PC-9 (cell line): Measurements from ENCODE around the gene LGR6.
A peak's percentile ranks its signal among the peaks of the same experiment; 100 is the strongest.

Experiments used
- EZH2 ChIP-seq: fragments of 200-600 bp; sonication (generic); IDR thresholded peaks from 2 replicates; pipeline ENCODE4 v1.8.0; 2017; ENCODE audit warnings: antibody characterized with exemption, low read depth
- TF ChIP-seq, protein P1 (sequence below): fragments of 200-600 bp; sonication (generic); conservative IDR thresholded peaks from 2 replicates; pipeline ENCODE4 v1.6.1; 2017; ENCODE audit warnings: mixed run types, antibody characterized with exemption, mild to moderate bottlenecking, moderate library complexity

DNA sequence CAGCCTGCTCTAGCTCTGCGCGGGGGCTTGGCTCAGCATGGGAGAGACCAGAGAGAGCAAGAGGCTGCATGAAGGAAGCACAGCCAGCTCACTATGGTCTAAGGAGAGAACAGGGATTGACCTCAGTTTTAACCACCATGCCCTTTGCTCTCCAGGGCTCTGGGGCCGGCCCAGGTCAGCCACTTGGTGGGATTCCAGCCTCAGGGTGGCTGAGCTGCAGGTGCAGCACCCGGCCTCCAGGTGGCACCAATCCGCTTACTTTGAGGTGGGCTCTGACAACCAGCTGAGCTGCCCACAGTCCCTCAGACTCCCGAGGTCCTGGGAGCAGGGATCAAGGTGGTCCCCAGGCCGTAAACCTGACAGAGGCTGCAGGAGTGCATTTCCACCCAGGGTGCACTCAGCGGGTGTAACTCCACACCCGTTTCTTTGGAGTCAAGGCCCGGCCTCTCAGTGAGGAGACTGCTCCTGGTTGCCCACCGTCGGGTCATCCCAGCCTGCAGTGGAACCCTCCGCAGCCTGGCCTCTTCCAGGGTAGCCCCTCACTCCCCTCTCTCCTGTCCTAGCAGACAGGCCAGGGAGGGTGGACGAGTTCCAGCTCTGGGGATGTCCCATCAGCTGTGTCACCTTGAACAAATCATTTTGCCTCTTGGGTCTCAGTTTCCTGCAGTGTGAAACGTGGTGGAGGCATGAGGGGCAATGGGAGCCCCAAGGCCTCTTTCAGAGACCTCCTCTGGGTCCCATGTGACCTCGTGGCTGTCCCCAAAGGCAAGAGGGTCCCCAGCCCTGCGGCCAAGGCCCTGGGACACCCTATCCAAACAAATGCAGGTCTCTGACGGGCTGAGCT lies 607 bp upstream of the LGR6 start:
- TF ChIP-seq, protein P1, sequence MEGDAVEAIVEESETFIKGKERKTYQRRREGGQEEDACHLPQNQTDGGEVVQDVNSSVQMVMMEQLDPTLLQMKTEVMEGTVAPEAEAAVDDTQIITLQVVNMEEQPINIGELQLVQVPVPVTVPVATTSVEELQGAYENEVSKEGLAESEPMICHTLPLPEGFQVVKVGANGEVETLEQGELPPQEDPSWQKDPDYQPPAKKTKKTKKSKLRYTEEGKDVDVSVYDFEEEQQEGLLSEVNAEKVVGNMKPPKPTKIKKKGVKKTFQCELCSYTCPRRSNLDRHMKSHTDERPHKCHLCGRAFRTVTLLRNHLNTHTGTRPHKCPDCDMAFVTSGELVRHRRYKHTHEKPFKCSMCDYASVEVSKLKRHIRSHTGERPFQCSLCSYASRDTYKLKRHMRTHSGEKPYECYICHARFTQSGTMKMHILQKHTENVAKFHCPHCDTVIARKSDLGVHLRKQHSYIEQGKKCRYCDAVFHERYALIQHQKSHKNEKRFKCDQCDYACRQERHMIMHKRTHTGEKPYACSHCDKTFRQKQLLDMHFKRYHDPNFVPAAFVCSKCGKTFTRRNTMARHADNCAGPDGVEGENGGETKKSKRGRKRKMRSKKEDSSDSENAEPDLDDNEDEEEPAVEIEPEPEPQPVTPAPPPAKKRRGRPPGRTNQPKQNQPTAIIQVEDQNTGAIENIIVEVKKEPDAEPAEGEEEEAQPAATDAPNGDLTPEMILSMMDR = peak; percentile 92
- TF ChIP-seq EZH2 = no peak
